ENCODE data around the gene EPS8L2.

The EPS8L2 gene

DNA sequence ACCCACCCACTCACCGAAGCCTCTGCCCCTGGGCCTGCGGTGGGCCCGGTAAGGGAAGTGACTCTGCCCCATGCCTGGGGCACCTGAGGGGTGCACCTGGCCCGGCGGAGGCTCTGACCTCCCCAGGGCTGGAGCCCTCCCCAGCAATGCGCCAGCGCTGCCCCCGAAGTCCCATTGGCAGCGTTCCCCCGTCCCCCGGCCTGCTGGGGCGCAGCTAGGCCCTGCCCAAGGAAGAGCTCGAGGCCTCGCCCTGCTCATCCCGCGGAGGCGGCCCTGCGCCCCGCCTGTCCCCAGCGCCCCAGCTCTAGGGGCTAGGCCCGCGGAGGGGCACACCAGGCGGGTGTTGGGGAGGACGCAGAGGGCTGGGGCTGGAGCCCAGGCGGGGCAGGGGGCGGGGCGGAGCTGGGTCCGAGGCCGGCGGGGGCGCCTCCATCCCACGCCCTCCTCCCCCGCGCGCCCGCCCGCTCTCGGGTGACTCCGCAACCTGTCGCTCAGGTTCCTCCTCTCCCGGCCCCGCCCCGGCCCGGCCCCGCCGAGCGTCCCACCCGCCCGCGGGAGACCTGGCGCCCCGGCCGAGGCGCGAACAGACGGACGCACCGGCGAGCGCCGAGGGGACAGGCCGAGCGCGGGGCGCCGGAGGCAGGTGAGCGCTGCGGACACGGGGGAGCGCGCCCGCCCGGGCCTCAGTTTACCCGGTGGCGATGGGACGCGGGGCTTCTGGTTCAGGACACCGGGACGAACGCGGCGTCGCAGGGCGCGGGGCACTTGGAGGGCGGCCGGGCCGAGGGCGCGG is at the start of gene EPS8L2:
Gene EPS8L2, plus strand, starts transcription at position 586 of the 793 bp plus-strand sequence. CDS start 3,177 bp downstream, outside the sequence.
- Histone ChIP-seq H3K27me3 (peaks cover 61% of the 10 kb centered on the region), H3K36me3 (peaks cover 25% of the 10 kb centered on the region), H3K27ac (no peak within 1 kb of the TSS), H3K4me3 (ENCODE audit: low read depth in 1 of 2, low read length in 1 of 2) (peak within 1 kb of the TSS in 1 of 2 experiments; percentile 30), H3K4me1 (ENCODE audit: control insufficient read depth in 1 of 2, insufficient read depth in 1 of 2, low read depth in 1 of 2, low read length in 1 of 2) (peaks cover 12 to 20% of the 10 kb centered on the region in 2 experiments), H3K9me3 (no peaks in the 10 kb centered on the region)
- TF ChIP-seq, protein P1, sequence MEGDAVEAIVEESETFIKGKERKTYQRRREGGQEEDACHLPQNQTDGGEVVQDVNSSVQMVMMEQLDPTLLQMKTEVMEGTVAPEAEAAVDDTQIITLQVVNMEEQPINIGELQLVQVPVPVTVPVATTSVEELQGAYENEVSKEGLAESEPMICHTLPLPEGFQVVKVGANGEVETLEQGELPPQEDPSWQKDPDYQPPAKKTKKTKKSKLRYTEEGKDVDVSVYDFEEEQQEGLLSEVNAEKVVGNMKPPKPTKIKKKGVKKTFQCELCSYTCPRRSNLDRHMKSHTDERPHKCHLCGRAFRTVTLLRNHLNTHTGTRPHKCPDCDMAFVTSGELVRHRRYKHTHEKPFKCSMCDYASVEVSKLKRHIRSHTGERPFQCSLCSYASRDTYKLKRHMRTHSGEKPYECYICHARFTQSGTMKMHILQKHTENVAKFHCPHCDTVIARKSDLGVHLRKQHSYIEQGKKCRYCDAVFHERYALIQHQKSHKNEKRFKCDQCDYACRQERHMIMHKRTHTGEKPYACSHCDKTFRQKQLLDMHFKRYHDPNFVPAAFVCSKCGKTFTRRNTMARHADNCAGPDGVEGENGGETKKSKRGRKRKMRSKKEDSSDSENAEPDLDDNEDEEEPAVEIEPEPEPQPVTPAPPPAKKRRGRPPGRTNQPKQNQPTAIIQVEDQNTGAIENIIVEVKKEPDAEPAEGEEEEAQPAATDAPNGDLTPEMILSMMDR (IDR thresholded peaks at IDR 0.05) = no peak

DNA sequence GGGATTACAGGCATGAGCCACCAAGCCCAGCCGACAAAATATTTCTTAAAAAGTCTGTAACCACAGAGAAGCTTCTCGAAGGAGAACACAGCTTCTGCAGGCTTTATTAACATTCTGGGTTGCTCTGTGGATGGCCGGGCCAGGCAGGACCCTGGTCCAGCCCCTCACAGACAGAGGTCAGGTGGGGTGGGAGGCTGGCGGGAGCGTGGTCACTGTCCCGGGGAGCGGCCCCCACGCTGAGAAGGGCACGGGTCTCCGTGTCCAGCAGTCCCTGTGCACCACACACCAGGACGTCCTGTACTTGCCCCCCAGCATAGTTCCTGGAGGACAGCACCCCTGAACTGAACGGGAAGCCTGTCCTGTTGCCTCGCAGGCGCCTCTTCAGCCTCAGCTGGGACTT is 49.6 kb upstream of the EPS8L2 start:
- Histone ChIP-seq H3K36me3 (peaks cover 45% of the 10 kb centered on the region), H3K27ac (no peak overlapping the region), H3K4me1 (ENCODE audit: control insufficient read depth in 1 of 2, insufficient read depth in 1 of 2, low read depth in 1 of 2, low read length in 1 of 2) (no peaks in the 10 kb centered on the region), H3K27me3 (no peaks in the 10 kb centered on the region), H3K4me3 (ENCODE audit: low read depth in 1 of 2, low read length in 1 of 2) (no peak overlapping the region), H3K9me3 (no peaks in the 10 kb centered on the region)
- TF ChIP-seq, protein P1 (IDR thresholded peaks at IDR 0.05) = no peak

DNA sequence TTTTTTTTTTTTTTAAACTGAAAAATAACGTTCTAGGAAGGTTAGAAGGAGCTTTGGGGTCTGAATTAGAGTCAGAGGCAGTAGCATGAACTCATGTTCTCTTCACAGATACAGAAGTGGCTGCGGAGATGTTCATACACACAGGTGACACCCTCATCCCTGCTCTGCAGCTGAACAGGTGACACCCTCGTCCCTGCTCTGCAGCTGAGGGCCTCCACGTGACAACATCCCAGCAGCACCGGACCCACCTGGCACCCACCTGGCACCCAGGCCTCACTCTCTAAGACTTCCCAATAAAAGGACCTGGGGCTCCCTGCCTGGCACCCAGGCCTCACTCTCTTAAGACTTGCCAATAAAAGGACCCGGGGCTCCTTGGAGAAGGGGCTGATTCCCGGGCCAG is 49.2 kb upstream of the EPS8L2 start:
- Histone ChIP-seq H3K27me3 (no peaks in the 10 kb centered on the region), H3K36me3 (peaks cover 44% of the 10 kb centered on the region), H3K9me3 (no peaks in the 10 kb centered on the region), H3K4me1 (ENCODE audit: control insufficient read depth in 1 of 2, insufficient read depth in 1 of 2, low read depth in 1 of 2, low read length in 1 of 2) (no peaks in the 10 kb centered on the region), H3K27ac (no peak overlapping the region), H3K4me3 (ENCODE audit: low read depth in 1 of 2, low read length in 1 of 2) (no peak overlapping the region)
- TF ChIP-seq, protein P1 (IDR thresholded peaks at IDR 0.05) = no peak

DNA sequence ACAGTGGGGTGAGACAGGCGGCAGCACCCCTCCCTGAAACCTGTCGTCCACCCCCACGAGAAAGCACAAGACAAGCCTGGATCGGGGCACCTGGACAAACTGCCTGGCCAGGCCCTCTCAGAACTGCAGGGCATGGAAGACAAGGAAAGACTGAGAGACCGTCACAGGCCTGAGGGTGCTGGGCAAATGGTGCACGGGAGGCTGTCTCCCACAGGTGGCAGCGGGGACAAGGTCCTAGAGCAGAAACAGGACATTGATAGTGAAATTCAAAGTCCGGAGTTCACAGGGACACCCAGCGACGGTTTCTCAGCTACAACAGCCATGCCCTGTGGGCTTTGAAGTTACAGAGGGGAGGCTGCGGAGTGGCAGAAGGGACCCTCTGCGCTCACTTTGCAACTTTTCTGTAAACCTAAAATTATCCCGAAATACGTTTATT is 48.3 kb upstream of the EPS8L2 start:
- Histone ChIP-seq H3K27me3 (no peaks in the 10 kb centered on the region), H3K4me3 (ENCODE audit: low read depth in 1 of 2, low read length in 1 of 2) (no peak overlapping the region), H3K36me3 (peaks cover 39% of the 10 kb centered on the region), H3K9me3 (no peaks in the 10 kb centered on the region), H3K27ac (no peak overlapping the region), H3K4me1 (ENCODE audit: control insufficient read depth in 1 of 2, insufficient read depth in 1 of 2, low read depth in 1 of 2, low read length in 1 of 2) (no peaks in the 10 kb centered on the region)
- TF ChIP-seq, protein P1 (IDR thresholded peaks at IDR 0.05) = no peak

DNA sequence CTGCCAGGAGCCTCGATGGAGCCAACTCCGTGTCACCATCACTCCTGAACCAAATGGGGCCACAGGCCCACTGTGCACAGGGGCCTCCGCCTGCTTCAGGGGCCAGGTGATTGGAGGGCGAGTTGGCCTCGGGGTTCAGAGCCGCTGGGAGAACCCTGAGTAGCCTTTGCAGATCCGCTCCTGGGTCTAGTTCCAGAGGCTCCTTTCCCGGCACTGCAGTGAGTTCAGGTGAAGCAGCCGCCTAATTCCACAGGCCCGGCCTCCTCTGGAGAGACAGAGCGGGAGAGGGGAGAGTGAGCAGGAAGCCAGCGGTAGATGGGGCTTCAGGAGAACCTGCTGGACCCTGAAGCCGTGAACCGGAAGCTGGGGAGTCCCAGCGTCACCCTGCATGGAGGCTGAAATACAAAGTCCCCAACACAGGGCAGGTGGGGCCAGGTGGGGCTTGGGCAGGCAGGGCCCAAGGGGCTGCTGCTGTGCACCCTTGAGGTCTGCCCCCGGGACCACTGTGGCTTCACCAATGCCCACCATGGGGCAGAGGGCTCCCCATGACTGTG is 46.4 kb upstream of the EPS8L2 start:
- Histone ChIP-seq H3K4me3 (ENCODE audit: low read depth in 1 of 2, low read length in 1 of 2) (no peak overlapping the region), H3K27me3 (no peaks in the 10 kb centered on the region), H3K4me1 (ENCODE audit: control insufficient read depth in 1 of 2, insufficient read depth in 1 of 2, low read depth in 1 of 2, low read length in 1 of 2) (no peaks in the 10 kb centered on the region), H3K36me3 (peaks cover 44% of the 10 kb centered on the region), H3K27ac (no peak overlapping the region), H3K9me3 (no peaks in the 10 kb centered on the region)
- TF ChIP-seq, protein P1 (IDR thresholded peaks at IDR 0.05) = no peak

Measured in neutrophil (primary cell).